ENCODE results near the gene MRPS18B. TPM values are rescaled to one million over a fixed set of nuclear protein-coding genes. Genes with fewer than 3 reads are reported as not detected.
A peak's percentile ranks its signal among the peaks of the same experiment; 100 is the strongest.

Gene MRPS18B
- total RNA-seq, 1 donor from 2014 or later: 33.9 TPM

GRCh38 chr6:30601815-30602641 is 15.6 kb upstream of the MRPS18B start:
- DNase-seq (ENCODE audit: extremely low read depth, low read depth, low spot score): no peak

GRCh38 chr6:30603961-30604360 is 13.7 kb upstream of the MRPS18B start:
- DNase-seq (ENCODE audit: extremely low read depth, low read depth, low spot score): no peak

- no peak for DNase-seq (ENCODE audit: extremely low read depth, low read depth, low spot score)
Observed at GRCh38 chr6:30610065-30610464, 7.6 kb upstream of the MRPS18B start.

- DNase-seq (ENCODE audit: extremely low read depth, low read depth, low spot score): no peak
Observed at GRCh38 chr6:30611150-30611855, 6.3 kb upstream of the MRPS18B start.

- DNase-seq (ENCODE audit: extremely low read depth, low read depth, low spot score): no peak
Observed at GRCh38 chr6:30611856-30612194, 5.8 kb upstream of the MRPS18B start.

- DNase-seq (ENCODE audit: extremely low read depth, low read depth, low spot score): no peak
Observed at GRCh38 chr6:30612213-30612612, 5.4 kb upstream of the MRPS18B start.

- DNase-seq (ENCODE audit: extremely low read depth, low read depth, low spot score): no peak
Observed at GRCh38 chr6:30612687-30613248, 4.9 kb upstream of the MRPS18B start.

GRCh38 chr6:30613251-30614043 is 4.2 kb upstream of the MRPS18B start:
- no peak for DNase-seq (ENCODE audit: extremely low read depth, low read depth, low spot score)

GRCh38 chr6:30614044-30614842 is 3.4 kb upstream of the MRPS18B start:
- no peak for DNase-seq (ENCODE audit: extremely low read depth, low read depth, low spot score)

GRCh38 chr6:30614843-30615218 is 2.8 kb upstream of the MRPS18B start:
- peak; percentile 95 for DNase-seq (ENCODE audit: extremely low read depth, low read depth, low spot score)

- no peak for DNase-seq (ENCODE audit: extremely low read depth, low read depth, low spot score)
Observed at GRCh38 chr6:30615219-30615957, 2.3 kb upstream of the MRPS18B start.

GRCh38 chr6:30615958-30616810 is 1.5 kb upstream of the MRPS18B start:
- no peak for DNase-seq (ENCODE audit: extremely low read depth, low read depth, low spot score)

GRCh38 chr6:30616811-30617564 is 652 bp upstream of the MRPS18B start, which contains the start of gene PPP1R10:
Gene PPP1R10 (minus strand): TSS chr6:30617243. CDS start chr6:30609944, 7,299 bp downstream.
- peak; percentile 100 for DNase-seq (ENCODE audit: extremely low read depth, low read depth, low spot score)

GRCh38 chr6:30618270-30618797 is 694 bp downstream of the MRPS18B start:
- no peak for DNase-seq (ENCODE audit: extremely low read depth, low read depth, low spot score)

- DNase-seq (ENCODE audit: extremely low read depth, low read depth, low spot score): no peak
Observed at GRCh38 chr6:30619561-30619960, 1.9 kb downstream of the MRPS18B start.

GRCh38 chr6:30625511-30625910 is 7.9 kb downstream of the MRPS18B start:
- DNase-seq (ENCODE audit: extremely low read depth, low read depth, low spot score): no peak

- no peak for DNase-seq (ENCODE audit: extremely low read depth, low read depth, low spot score)
Observed at GRCh38 chr6:30626484-30627366, 9.1 kb downstream of the MRPS18B start, which contains the start of gene ATAT1. Gene ATAT1 (plus strand): TSS chr6:30626874.
